PC-3 (cell line): ENCODE data around the gene TMEM184C. TPM values are rescaled to one million over a fixed set of nuclear protein-coding genes. Genes with fewer than 3 reads are reported as not detected.

Experiments used
- ATAC-seq: fragments of 200-7000 bp; cut with Tn5 transposase; 2 replicates; pipeline ENCODE4 v1.9.1; 2020; ENCODE audit warnings: mild to moderate bottlenecking, moderate library complexity
- BruUV-seq: library from RNA; stranded (reverse); fragments of 400-500 nt; replicated peaks from 2 replicates; lab custom pipeline; 2021; lab: Mats Ljungman, UMichigan
- CTCF ChIA-PET: fragments of 300-600 bp; sonication (Branson Sonifier 250); formaldehyde crosslinking; loops from one replicate; lab custom pipeline; 2022; ENCODE audit warnings: antibody characterized with exemption; lab: Charles Lee
- POLR2A ChIA-PET: fragments of 300-600 bp; sonication (Branson Sonifier 250); formaldehyde crosslinking; loops from one replicate; lab custom pipeline; 2022; ENCODE audit warnings: antibody characterized with exemption; ENCODE audit not compliant: unreplicated experiment; lab: Charles Lee
- DNase-seq: peaks from one replicate; pipeline ENCODE4 v3.0.0-alpha.2; 2015
- H2AFZ ChIP-seq: fragments of 300-600 bp; sonication (generic); 2 replicates; pipeline ENCODE4 v1.6.0; 2016; ENCODE audit warnings: antibody characterized with exemption, low read length
- H3F3A ChIP-seq: fragments of 300-600 bp; sonication (generic); one replicate; pipeline ENCODE4 v1.6.0; 2017; ENCODE audit warnings: antibody characterized with exemption, low read length, control low read depth, mild to moderate bottlenecking; ENCODE audit not compliant: unreplicated experiment
- H3K27ac ChIP-seq: fragments of 300-600 bp; sonication (generic); 2 replicates; pipeline ENCODE4 v1.5.1; 2016; ENCODE audit warnings: mild to moderate bottlenecking, low read length
- H3K27me3 ChIP-seq: fragments of 300-600 bp; sonication (generic); 2 replicates; pipeline ENCODE4 v1.6.1; 2016; ENCODE audit warnings: low read length, mixed read lengths
- H3K36me3 ChIP-seq: fragments of 300-600 bp; sonication (generic); 2 replicates; pipeline ENCODE4 v1.6.1; 2016; ENCODE audit warnings: low read depth, mixed run types, low read length, mixed read lengths
- H3K4me1 ChIP-seq: fragments of 300-600 bp; sonication (generic); 2 replicates; pipeline ENCODE4 v1.5.1; 2016; ENCODE audit warnings: low read length; ENCODE audit not compliant: insufficient read depth
- H3K4me2 ChIP-seq: fragments of 300-600 bp; sonication (generic); 2 replicates; pipeline ENCODE4 v1.6.0; 2016; ENCODE audit warnings: low read length
- H3K4me3 ChIP-seq: fragments of 300-600 bp; sonication (generic); 2 replicates; pipeline ENCODE4 v1.5.1; 2016; ENCODE audit warnings: mild to moderate bottlenecking, low read length, mixed read lengths
- H3K79me2 ChIP-seq: fragments of 300-600 bp; sonication (generic); 2 replicates; pipeline ENCODE4 v1.6.1; 2017; ENCODE audit warnings: low read length, mixed read lengths
- H3K9ac ChIP-seq: fragments of 300-600 bp; sonication (generic); 2 replicates; pipeline ENCODE4 v1.6.0; 2016; ENCODE audit warnings: mild to moderate bottlenecking, low read length
- H3K9me2 ChIP-seq: fragments of 300-600 bp; sonication (generic); replicated peaks from 2 replicates; pipeline ENCODE4 v1.6.1; 2016; ENCODE audit warnings: mixed run types, low read length, mixed read lengths
- H3K9me3 ChIP-seq: fragments of 300-600 bp; sonication (generic); 2 replicates; pipeline ENCODE4 v1.6.1; 2016; ENCODE audit warnings: low read length, mixed read lengths
- H4K20me1 ChIP-seq: fragments of 300-600 bp; sonication (generic); 2 replicates; pipeline ENCODE4 v1.6.1; 2016; ENCODE audit warnings: low read length, mixed read lengths
- EZH2 ChIP-seq: fragments of 300-600 bp; sonication (generic); IDR thresholded peaks from one replicate; pipeline ENCODE4 v1.6.1; 2017; ENCODE audit warnings: antibody characterized with exemption, mild to moderate bottlenecking, low read length; ENCODE audit not compliant: unreplicated experiment
- EZH2phosphoT487 ChIP-seq: fragments of 300-600 bp; sonication (generic); IDR thresholded peaks from 2 replicates; pipeline ENCODE4 v1.6.1; 2018; ENCODE audit warnings: mild to moderate bottlenecking, antibody characterized with exemption, low read length, borderline replicate concordance
- intact Hi-C: fragments of 100-400 bp; cut with micrococcal nuclease; formaldehyde crosslinking; loops from 2 replicates; pipeline ENCODE4 v1.9.0; 2023
- total RNA-seq: library from RNA; depleted of rRNA; stranded (reverse); fragments of >200 nt; gene quantifications from 2 replicates; pipeline ENCODE4 v1.2.3, GENCODE V29; 2014
- TF ChIP-seq, protein P1 (sequence below): fragments of 300-600 bp; sonication (generic); conservative IDR thresholded peaks from 2 replicates; pipeline ENCODE4 v1.5.1; 2017; ENCODE audit warnings: antibody characterized with exemption, low read depth, mild to moderate bottlenecking, low read length

The TMEM184C gene
- total RNA-seq, 1 experiment from 2014 or later: 17.5 TPM

DNA sequence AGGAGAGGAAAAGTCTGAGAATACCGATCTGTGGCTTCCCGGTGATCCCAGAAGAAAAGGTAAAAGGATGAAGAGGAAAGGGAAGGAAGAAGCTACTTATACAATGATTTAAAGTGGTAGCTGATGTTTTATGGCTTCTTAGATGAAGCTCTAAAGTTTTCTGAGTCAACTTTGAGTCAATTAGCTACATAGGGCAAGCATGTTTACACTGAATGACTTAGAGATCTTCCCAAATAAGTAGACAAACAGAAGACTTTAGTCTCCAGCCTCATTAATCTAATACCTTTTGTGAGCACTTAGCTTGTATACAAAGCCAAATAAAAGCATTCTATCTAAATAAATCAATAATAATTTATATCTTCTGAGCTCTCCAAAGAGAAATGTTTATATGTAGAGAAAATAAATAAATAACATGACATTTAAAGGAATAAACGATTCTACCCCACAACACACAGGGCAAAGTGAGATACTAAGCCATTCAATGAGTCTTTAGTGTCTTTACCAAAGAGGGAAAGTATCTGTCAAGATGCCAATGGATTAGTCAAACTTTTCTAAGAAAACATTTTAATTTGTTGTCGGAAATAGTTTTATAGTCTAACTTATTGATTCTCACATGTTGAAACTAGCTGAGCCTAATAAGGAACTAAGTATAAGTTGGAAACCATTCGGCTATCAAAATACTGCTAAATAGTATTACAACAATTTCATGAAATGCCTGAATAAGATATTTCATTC lies 46.0 kb upstream of the TMEM184C start:
- no peaks in the 10 kb centered on the region for H3K9me2 ChIP-seq
- peak overlapping the region; percentile 48; the same call in 1 of the 2 replicates for H2AFZ ChIP-seq
- DNase-seq (peak; percentile 76), ATAC-seq (peak; percentile 94)
- H3K36me3 ChIP-seq: no peaks in the 10 kb centered on the region
- no peaks in the 10 kb centered on the region for H3K27me3 ChIP-seq
- no peaks in the 10 kb centered on the region for H3K9me3 ChIP-seq
- no peak for TF ChIP-seq EZH2
- TF ChIP-seq, protein P1, sequence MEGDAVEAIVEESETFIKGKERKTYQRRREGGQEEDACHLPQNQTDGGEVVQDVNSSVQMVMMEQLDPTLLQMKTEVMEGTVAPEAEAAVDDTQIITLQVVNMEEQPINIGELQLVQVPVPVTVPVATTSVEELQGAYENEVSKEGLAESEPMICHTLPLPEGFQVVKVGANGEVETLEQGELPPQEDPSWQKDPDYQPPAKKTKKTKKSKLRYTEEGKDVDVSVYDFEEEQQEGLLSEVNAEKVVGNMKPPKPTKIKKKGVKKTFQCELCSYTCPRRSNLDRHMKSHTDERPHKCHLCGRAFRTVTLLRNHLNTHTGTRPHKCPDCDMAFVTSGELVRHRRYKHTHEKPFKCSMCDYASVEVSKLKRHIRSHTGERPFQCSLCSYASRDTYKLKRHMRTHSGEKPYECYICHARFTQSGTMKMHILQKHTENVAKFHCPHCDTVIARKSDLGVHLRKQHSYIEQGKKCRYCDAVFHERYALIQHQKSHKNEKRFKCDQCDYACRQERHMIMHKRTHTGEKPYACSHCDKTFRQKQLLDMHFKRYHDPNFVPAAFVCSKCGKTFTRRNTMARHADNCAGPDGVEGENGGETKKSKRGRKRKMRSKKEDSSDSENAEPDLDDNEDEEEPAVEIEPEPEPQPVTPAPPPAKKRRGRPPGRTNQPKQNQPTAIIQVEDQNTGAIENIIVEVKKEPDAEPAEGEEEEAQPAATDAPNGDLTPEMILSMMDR: no peak
- no peak for TF ChIP-seq EZH2phosphoT487
- BruUV-seq: no TSS peak
- no peaks in the 10 kb centered on the region for H4K20me1 ChIP-seq
- ChIA-PET POLR2A (interaction anchor here (0.7 kb wide), 1 partner anchor 28 kb away, joined by 3 read pairs; no protein-coding TSS in a partner anchor), CTCF (interaction anchor here (0.8 to 1.0 kb wide), 2 partner anchors 53 to 413 kb away, joined by 4 to 5 read pairs; no protein-coding TSS in a partner anchor)
- H3K27ac ChIP-seq: peak overlapping the region; percentile 84
- intact Hi-C loops: no loop called here
- H3K79me2 ChIP-seq: no peaks in the 10 kb centered on the region
- peak overlapping the region; percentile 39; the same call in 1 of the 2 replicates for H3K9ac ChIP-seq
- no peak overlapping the region; the same call in 1 of the 2 replicates for H3K4me3 ChIP-seq
- H3F3A ChIP-seq: no peaks in the 10 kb centered on the region
- peaks cover 24% of the 10 kb centered on the region for H3K4me1 ChIP-seq
- H3K4me2 ChIP-seq: peak overlapping the region; percentile 66

DNA sequence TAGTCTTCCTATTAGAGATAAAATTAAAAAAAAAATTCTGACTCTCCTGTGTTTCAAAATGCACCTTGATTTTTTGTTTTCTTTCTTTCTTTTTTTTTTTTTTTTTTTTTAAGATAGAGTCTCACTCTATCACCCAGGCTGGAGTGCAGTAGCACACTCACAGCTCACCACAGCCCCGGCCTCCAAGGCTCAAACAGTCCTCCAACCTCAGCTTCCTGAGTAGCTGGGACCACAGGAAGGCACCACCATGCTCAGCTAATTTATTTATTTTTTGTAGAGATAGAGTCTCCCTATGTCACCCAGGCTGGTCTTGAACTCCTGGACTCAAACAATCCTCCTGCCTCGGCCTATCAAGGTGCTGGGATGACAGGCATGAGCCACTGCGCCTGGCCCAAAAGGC lies 41.1 kb upstream of the TMEM184C start:
- Histone ChIP-seq H3K4me1 (peaks cover 42% of the 10 kb centered on the region), H3K9me3 (no peaks in the 10 kb centered on the region), H2AFZ (no peak overlapping the region), H3K36me3 (no peaks in the 10 kb centered on the region), H3K79me2 (no peaks in the 10 kb centered on the region), H4K20me1 (no peaks in the 10 kb centered on the region), H3K27ac (no peak overlapping the region), H3F3A (no peaks in the 10 kb centered on the region), H3K4me3 (no peak overlapping the region), H3K27me3 (no peaks in the 10 kb centered on the region), H3K4me2 (no peak overlapping the region), H3K9me2 (no peaks in the 10 kb centered on the region), H3K9ac (no peak overlapping the region)
- no TSS peak for BruUV-seq
- CTCF ChIA-PET: no interaction called here
- no peak for ATAC-seq
- TF ChIP-seq, protein P1: no peak
- TF ChIP-seq EZH2phosphoT487: no peak
- no peak for TF ChIP-seq EZH2
- intact Hi-C loops: loop anchor here (5.0 kb wide), 3 partner anchors 59 to 419 kb away; no protein-coding TSS in a partner anchor
- POLR2A ChIA-PET: interaction anchor here (0.6 kb wide), 1 partner anchor 459 kb away, joined by 3 read pairs; no protein-coding TSS in a partner anchor
- DNase-seq: no peak

DNA sequence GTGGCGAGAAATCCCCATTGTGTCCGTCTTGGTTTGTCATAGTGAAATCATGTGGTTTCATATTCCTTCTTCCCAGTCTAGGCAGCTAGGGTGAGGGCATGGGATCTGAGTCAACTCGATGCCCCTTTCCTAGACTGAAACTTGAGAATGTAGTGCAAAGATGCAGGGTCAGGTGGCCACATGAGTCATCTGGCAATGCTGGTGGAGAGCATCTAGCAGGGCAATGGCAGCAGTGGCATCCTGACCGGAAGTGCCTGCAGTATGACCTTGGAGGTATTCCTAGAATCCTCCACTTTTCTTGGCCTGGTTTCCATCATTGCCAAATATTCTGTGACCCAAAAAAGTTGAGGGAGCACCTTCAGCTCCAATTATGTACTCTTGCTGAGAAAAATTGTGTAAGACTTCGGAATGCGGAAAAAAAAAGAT lies 39.1 kb upstream of the TMEM184C start:
- CTCF ChIA-PET: interaction anchor here (1.4 kb wide), 1 partner anchor 59 kb away, joined by 4 read pairs; no protein-coding TSS in a partner anchor
- no peak overlapping the region for H3K4me3 ChIP-seq
- peaks cover 6% of the 10 kb centered on the region for H3F3A ChIP-seq
- H3K4me1 ChIP-seq: peaks cover 47% of the 10 kb centered on the region
- BruUV-seq: no TSS peak
- no peak overlapping the region for H2AFZ ChIP-seq
- no peaks in the 10 kb centered on the region for H3K9me3 ChIP-seq
- no peaks in the 10 kb centered on the region for H3K9me2 ChIP-seq
- no peak for TF ChIP-seq EZH2
- TF ChIP-seq EZH2phosphoT487: no peak
- TF ChIP-seq, protein P1: no peak
- H3K27ac ChIP-seq: peak overlapping the region; percentile 91
- intact Hi-C loops: loop anchor here (5.0 kb wide), 3 partner anchors 61 to 421 kb away; no protein-coding TSS in a partner anchor
- no peaks in the 10 kb centered on the region for H4K20me1 ChIP-seq
- ATAC-seq (peak; percentile 93), DNase-seq (peak; percentile 96)
- H3K4me2 ChIP-seq: no peak overlapping the region
- H3K36me3 ChIP-seq: no peaks in the 10 kb centered on the region
- H3K27me3 ChIP-seq: no peaks in the 10 kb centered on the region
- no peak overlapping the region; the same call in 1 of the 2 replicates for H3K9ac ChIP-seq
- no peaks in the 10 kb centered on the region for H3K79me2 ChIP-seq
- POLR2A ChIA-PET: no interaction called here
